PC-9 (cell line): ENCODE data around the gene ZNF341.

Source experiments
- CTCF ChIP-seq: fragments of 200-600 bp; sonication (generic); conservative IDR thresholded peaks from 2 replicates; pipeline ENCODE4 v1.6.1; 2017; ENCODE audit warnings: mixed run types, antibody characterized with exemption, mild to moderate bottlenecking, moderate library complexity
- EZH2 ChIP-seq: fragments of 200-600 bp; sonication (generic); IDR thresholded peaks from 2 replicates; pipeline ENCODE4 v1.8.0; 2017; ENCODE audit warnings: antibody characterized with exemption, low read depth

- no peak for TF ChIP-seq EZH2
- TF ChIP-seq CTCF: no peak
These were observed 98.6 kb downstream of the ZNF341 start for GRCh38 chr20:33830371-33830770.
